GM13977 (cell line): Measurements from ENCODE around the gene CYP24A1.

ENCODE experiments used
- DNase-seq: peaks from one replicate; pipeline ENCODE4 v3.0.0; 2012; ENCODE audit warnings: low spot score
- in situ Hi-C: fragments of 300-500 bp; cut with MboI; formaldehyde crosslinking; loops from one replicate; pipeline ENCODE4 v1.12.0; 2022; ENCODE audit warnings: low sequenced_read_pairs, low pct_unique_long_range_greater_than_20kb, mixed read lengths, inconsistent platforms; ENCODE audit not compliant: unreplicated experiment
- TF ChIP-seq, protein P1 (sequence below): IDR thresholded peaks from 2 replicates; pipeline ENCODE4 v1.5.1; 2012; ENCODE audit warnings: mild to moderate bottlenecking, control low read depth; ENCODE audit not compliant: insufficient read depth; ENCODE audit errors: extremely low read depth, missing control alignments

The CYP24A1 gene

GRCh38 chr20:54165014-54165413 is 8.8 kb downstream of the CYP24A1 start:
- DNase-seq: no peak
- in situ Hi-C loops: no loop called here
- TF ChIP-seq, protein P1, sequence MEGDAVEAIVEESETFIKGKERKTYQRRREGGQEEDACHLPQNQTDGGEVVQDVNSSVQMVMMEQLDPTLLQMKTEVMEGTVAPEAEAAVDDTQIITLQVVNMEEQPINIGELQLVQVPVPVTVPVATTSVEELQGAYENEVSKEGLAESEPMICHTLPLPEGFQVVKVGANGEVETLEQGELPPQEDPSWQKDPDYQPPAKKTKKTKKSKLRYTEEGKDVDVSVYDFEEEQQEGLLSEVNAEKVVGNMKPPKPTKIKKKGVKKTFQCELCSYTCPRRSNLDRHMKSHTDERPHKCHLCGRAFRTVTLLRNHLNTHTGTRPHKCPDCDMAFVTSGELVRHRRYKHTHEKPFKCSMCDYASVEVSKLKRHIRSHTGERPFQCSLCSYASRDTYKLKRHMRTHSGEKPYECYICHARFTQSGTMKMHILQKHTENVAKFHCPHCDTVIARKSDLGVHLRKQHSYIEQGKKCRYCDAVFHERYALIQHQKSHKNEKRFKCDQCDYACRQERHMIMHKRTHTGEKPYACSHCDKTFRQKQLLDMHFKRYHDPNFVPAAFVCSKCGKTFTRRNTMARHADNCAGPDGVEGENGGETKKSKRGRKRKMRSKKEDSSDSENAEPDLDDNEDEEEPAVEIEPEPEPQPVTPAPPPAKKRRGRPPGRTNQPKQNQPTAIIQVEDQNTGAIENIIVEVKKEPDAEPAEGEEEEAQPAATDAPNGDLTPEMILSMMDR: no peak

- in situ Hi-C loops: no loop called here
- TF ChIP-seq, protein P1: no peak
These were observed 10.4 kb downstream of the CYP24A1 start for GRCh38 chr20:54163402-54163801.

GRCh38 chr20:54162378-54163009 is 11.3 kb downstream of the CYP24A1 start:
- no peak for DNase-seq
- in situ Hi-C loops: no loop called here
- TF ChIP-seq, protein P1: no peak

More at GRCh38 chr20:54163402-54163801, 10.4 kb downstream of the CYP24A1 start:
- DNase-seq: no peak

DNA sequence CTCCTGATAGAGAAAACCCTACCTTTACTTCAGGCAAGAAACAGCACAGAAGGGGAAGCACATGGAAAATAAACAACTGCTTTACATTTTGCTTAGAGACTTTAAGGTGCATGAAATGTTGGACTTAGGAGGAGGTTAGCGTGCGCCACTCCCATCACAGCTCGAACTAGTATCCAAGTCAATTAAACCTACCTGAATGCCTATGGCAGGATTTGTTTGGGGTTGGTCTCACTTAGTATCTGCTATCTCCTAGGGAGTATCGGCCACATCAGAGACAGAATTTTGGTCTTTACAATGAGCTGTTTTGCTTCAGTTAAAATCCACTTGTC is 12.0 kb downstream of the CYP24A1 start:
- TF ChIP-seq, protein P1: no peak
- in situ Hi-C loops: no loop called here
- DNase-seq: no peak

- TF ChIP-seq, protein P1: no peak
- DNase-seq: no peak
- in situ Hi-C loops: no loop called here
These were observed 12.6 kb downstream of the CYP24A1 start for GRCh38 chr20:54161008-54161820.

- DNase-seq: no peak
- TF ChIP-seq, protein P1: no peak
- in situ Hi-C loops: no loop called here
These were observed 13.4 kb downstream of the CYP24A1 start for GRCh38 chr20:54160065-54161007.
